Activated CD4-positive, alpha-beta T cell treated with anti-CD3 and anti-CD28 coated beads, Interleukin-2, amount 50 U/mL, for 16 hours (primary cell): ENCODE measurements around the gene CCDC167.
"Not testable (repeated sequence)": the region's sequence is repeated elsewhere in the genome, so short reads cannot be mapped to it uniquely, and the experiment has no call there.

ENCODE experiments used
- DNase-seq: peaks from one replicate; pipeline ENCODE4 v3.0.0-alpha.2; 2020

Gene CCDC167

DNA sequence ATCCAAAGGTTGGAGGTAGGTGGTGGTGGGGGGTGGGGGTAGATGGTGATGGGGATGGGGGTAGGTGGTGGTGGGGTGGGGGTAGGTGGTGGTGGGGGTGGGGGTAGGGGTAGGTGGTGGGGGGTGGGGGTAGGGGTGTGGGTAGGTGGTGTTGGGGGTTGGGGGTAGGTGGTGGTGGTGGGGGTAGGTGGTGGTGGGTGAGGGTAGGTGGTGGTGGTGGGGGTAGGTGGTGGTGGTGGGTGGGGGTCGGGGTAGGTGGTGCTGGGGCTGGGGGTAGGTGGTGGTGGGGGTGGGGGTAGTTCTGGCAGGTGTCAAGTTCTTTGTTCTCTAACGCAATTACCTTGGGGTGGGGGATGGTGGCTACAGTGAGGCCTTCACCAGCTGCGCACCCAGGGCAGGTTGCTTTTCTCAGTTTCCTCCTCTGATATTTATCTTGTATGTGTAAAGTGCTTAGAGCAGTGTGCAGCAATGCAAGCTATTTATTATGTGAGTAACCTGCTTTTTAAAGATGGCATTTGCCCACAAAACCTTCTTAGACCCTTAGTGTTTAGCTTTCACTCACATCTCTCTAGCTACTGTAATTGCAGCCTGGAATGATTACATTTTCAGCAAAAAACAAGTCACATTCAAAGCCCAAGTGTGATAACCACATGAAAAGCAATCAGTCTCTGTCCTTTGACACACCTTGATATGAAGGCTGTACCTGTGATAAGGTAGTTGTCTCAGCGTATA lies 8.2 kb upstream of the CCDC167 start:
- peak; percentile 32 for DNase-seq

DNA sequence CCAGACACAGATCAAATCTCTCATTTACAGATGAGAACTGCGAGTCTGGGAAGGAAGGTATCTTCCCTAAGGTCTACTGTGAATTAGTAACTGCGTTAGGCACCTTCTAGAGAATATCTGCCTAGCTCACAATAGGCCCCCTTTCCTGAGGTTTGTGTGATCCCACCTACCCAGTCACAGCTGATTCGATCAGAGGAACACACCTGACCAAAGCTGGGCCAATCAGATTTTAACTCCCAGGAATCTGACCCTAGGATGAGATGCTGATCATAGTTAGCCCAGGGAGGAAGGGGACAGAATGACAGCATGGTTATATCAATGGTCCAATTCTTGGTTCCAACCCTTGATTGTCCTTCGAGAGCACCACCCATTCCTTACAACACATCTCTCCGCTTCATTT lies 7.4 kb upstream of the CCDC167 start:
- DNase-seq: no peak

DNA sequence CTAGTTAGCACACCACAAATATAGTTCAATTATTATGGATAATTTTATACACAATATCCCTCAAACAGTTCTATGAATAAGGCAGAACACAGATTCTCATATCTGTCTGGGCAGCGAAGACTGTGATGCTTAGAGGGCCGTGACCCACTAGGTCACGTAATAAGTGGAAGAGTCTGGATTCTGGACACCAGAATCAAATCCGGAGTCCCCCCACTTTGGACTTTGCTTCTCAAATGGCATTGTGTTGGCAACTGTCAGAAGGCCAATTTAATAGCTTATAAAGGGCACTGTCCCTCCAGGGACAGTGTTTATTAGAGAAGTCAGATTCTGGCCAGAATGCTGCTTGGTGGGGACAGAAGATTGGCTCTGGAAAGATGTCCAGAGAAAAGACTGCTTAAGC lies 6.8 kb upstream of the CCDC167 start:
- DNase-seq: no peak

DNA sequence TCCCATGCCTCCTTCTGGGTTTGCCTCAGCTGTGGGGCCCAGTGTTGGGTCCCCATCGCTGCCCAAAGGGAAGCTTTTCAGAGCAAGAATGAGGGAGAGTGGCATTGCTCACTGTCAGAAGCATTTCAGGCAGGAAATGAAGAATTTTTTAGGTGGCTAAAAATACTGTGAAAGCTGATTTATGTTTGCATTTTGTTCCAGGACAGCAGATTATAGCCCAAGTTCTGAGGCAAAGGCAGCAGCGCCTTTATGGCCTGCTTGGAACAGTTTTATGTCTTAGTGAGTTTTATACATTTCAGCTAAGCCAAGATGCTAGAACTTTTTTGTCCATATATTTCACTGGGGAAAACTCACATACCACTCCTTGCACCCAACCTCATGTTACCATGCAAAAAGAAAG lies 4.3 kb upstream of the CCDC167 start:
- no peak for DNase-seq

DNA sequence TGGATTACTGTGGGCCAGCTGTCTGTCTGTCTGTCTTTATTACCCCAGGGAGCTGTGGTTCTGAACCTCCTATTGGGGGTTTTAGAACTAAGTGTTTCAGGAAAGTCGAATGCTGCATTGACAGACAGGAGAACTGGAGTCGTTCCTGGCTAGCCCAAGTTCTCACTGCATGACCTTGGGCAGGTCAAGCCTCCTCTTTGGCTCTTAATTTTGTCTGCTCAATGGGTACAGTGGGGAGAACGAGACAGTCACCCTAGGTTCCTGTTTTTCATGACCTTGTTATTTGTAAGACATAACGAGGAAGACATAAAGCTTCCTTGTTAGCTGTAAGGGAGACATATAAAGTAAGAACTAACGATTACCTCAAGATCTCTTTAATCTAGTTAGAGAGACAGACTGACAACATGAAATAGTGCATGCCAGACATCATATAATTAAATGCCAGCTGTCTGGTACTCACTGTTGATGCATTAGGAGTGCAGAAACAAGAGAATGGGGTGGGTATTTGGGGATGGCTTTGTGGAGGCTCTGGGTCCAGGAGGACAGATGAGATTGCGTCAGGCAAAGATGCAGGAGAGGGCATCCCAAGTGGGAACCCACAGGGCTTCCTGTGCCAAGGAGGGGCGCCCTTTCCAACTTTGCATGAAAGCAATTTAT lies 3.7 kb upstream of the CCDC167 start:
- no peak for DNase-seq

DNA sequence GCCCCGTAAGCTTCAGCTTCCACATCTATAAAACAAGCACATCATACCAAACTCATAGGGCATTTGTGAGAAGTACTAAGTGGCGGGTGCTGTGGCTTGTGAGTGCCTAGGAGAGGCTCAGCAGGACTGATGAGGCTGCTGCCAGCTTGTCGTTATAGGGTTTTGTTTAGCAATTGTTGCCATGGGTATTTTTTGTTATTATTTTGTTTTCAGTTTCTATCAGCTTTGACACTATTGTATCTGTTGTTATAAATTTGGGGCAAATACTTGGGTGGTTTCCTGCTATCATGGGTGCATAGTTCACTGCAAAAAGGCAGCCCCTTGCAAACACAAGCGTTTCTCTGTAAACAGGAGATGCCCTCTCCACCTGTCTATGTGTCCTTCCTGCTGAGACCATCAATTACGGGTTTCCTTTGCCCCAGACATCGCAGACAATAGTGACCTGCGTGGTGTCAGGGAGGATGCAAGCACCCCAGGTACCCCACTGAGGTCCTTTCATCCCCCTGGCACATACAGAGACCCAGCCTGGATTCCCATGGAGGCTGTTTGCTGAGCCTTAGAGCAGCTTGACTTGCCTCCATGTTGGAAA lies 3.1 kb upstream of the CCDC167 start:
- DNase-seq: peak; percentile 63

DNA sequence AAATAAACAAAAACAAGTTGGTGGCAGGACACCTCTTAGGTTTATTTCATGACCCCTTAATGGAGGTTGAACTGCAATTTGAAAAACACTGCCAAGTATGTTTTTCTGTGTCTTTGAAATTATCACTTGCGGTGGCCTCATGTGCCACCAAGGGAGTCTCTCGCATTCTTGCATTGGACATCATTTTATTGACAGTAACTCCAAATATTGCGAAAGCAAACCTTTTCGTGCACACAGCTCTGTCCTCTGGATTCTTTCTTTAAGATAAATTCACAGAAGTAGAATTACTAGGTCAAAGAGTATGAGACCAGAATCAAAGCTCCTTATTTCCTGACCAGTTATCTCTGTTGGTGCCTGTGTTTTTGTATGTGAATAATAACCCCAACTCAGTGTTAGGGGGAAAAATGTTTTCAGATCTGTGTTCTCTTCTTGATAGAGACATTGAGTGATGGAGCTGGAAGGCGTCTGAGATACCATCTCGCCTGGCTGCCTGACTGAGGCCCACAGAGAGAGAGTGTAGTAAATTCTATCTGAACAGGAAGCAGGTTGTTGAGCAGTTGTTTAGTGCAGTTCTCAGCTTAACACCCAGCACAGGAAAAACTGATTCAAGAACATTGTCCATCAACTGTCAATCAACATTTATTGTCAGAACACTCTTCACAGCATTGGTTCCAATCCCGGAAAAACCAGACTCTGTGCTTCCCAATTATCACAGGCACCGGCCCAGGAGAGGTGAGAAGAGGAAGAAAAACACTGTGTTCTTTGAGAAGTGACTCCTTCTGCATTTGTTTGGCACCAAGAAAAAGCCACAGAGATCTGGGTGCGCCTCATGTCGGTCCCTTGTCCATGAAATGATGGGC lies 2.2 kb upstream of the CCDC167 start:
- DNase-seq: peak; percentile 47

DNA sequence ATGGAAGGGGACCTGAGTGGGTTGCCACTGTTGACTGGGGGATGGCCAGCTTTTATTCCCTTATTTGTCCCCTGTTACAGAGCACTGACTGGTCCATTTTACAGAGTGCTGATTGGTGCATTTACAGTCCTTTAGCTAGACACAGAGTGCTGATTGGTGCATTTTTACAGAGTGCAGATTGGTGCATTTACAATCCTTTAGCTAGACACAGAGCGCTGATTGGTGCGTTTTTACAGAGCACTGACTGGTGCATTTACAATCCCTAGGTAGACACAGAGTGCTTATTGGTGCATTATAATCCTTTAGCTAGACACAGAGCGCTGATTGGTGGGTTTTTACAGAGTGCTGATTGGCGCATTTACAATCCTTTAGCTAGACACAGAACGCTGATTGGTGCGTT lies 1.2 kb upstream of the CCDC167 start:
- DNase-seq: not testable (repeated sequence)

DNA sequence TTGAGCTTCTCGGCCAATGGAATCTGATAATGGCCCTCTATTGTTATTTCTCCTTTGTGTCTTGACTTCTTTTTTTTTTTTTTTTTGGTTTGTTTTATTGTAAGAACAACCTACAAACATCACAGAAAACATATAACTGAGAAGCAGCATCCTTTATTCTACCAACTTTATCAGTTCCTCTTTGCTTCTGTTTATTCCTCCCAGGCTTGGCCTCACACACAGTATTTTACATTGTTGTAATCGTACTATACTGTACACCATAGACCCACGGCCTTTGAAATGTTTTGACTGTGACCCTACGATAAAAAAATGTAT lies 558 bp upstream of the CCDC167 start:
- no peak for DNase-seq

DNA sequence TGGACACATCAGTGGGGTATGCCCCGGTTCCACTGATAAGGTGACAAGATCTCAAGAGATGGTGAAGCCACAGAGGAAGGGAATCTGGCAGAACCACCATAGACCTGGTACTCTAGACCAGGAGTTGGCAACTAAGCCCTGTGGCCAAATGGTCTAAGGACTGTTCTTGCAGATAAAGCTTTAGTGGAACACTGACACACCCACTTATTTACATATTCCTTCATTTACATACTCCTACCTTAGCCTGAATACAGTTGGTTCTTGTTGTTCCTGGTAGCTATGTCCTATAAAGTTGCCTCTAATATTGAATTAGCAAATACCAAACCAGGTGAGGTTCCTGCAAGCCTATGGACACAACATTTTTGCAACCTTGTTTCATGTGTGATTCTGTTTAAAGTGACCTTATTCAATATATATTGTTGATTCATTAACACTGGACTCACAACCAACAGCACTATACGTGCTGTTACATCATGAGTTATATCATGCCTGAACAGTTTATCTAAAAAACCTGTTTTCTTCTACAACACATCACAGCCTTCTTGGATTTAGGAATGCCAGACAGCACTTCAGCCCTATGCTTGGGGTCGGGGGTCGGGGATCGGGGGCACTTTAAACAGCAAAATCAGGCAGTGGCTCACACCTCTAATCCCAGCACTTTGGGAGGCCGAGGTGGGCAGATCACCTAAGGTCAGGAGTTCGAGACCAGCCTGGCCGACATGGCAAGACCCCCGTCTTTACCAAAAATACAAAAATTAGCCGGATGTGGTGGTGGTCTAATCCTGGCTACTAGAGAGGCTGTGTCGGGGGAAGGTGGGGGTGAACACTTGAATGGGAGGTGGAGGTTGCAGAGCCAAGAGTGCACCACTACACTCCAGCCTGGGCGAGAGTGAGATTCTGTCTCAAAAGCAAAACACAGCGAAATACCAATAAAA lies 2.5 kb downstream of the CCDC167 start:
- no peak for DNase-seq

DNA sequence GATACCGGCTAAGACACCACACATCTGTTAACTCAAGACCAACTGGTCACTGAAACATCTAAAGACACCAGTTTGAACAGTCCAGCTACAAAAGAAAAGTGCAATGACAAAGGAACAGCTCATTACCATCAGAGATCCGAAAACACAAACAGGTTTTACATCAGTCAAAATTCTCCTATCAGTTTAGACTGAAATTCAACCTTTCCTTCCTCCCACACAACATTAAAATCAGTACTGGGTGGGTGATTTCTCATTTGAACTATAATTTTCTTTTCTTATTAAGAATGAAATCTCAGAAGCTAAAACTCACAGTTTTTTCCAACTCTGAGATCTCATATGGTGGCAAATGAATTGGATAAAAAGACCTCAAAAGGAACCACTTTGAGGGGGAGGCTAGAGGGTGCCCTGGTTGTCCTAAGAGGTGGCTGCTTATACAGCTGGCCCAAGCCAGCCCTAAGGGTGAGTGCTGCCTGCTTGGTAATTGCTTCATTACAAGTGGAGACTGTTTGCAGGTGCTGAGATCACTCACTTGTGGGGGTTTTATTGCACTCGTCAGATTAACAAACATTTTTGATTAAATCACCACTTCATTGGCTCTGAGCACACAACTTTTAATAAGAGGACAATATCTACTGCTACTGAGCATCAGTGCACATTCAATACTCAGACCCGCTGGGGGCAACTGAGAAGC lies 4.3 kb downstream of the CCDC167 start:
- DNase-seq: peak; percentile 62

DNA sequence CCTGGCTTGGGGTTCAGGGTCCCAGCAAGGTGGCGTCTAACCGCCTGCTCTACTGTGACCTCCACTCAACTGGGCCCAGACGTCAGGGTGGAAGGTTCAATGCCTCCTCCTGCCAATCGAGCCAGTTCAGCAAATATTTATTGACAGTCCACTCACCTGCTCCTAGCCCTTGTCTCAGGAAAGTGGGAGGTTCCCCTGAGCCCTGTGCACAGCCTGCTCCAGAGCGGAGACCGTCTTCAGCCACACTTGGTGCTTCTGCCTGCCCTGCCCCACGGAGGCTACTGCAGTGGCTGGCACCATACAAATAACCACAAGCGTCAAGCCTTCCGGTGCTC lies 6.1 kb downstream of the CCDC167 start:
- DNase-seq: no peak

DNA sequence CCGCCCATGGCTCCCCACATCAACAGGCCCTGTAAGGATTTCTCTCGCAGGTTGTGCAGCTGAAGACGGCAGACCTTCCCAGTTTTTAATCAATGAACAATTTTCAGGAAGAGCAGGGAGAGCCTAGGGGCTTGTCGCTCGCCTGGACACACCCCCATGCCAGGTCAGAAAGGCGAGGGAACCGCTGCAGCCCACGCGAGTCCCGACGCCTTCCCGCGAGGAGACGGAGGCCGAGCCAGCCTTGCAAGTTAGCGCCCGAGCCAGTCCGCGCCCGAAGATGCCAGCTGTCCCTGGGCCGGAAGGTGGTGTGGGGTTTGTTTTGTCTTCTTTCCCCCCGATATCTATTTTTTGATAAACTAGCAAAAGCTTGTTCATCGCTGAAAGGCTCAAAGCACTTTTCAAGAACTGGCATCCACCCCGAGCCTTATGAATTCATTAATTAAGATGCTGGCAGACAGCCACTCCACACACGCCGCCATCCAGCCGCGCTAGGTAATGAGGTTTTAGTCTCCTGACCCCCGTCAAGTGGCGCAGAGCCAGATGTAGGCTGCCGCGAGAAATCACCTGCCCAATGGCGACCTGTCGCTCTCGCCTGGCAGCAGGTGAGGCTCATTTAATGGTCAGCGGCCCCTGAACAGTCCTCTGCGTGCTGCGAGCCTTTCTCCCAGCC lies 6.6 kb downstream of the CCDC167 start:
- no peak for DNase-seq

DNA sequence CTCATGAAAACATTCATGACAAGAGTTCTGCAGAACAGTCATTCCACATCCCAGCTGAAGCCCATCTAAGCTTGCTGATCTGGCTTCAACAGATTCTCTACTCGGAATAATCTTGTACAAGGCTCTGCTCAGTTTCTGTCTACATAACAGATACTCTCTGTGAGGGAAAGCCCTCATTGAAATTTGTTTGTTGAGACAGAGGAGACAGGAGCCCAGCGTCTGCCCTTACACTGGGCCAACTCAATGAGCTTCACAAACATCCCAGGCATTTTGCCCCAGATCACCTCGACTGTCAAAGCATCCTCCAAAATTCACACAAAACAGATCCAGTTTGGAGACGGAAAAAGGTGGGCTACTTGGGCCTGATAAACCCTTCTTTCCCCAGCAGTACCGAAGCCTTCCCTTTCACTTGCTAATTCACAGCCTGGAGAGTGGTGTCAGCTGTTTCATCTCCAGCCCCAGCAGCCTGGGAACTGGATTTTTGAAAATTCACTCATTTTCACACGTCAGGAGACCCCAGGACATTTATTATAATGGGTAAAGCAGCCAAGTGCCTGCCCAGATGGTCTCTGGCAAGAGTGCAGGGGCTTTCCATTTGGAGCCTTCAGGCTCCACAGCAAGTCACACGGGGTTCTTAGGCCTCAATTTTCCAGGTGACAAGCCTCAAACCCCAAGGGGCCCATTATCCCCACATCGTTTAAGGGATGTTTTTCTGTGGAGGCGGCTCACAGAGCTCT lies 7.3 kb downstream of the CCDC167 start:
- no peak for DNase-seq

DNA sequence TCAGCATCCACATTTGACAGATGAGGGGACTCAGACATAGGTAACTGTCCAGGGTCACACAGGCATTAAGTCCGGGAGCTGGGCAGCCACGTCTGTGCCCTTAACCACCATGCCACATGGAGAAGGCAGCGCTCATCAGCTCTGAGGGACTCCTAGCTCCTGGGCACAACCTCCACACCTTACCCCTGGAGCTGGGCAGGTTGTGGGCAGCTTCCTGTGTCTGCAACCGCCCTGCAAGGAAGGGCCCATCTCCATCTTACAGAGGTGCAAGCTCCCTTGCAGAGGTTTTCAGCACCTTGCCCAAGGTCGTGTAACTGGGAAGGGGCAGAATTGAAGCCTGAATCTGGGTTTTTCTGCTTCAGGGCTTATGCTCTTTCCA lies 7.9 kb downstream of the CCDC167 start:
- DNase-seq: no peak

DNA sequence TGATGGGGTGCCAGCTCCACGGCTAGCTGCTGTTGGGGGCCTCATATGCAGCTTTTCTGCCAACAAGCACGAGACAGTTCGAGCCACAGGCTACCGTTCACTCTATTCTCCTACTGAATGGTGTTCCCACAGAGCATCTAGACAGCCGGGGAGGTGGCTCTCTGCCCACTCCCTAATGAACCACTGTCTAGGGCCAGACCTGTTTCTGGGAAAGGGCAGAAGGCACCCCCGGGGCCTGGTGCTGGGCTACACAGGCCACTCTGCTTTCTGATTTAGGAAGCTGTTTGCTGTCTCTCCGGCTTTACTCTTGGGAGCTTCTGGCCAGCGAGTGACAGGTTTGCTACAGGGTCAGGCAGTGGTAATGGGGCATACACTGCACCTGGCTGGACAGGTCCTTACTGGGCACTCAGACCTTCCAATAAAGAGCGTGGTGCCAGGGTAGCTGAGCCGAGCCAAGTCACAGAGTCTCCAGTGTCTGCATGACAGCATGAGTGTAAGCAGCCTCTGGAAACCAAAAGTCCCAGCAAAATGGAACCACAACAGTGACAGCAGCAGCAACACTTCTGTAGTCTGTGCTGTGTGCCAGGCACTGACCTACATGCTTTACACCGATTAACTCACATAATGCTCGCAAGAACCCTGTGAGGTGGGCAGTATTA lies 8.4 kb downstream of the CCDC167 start:
- DNase-seq: no peak

DNA sequence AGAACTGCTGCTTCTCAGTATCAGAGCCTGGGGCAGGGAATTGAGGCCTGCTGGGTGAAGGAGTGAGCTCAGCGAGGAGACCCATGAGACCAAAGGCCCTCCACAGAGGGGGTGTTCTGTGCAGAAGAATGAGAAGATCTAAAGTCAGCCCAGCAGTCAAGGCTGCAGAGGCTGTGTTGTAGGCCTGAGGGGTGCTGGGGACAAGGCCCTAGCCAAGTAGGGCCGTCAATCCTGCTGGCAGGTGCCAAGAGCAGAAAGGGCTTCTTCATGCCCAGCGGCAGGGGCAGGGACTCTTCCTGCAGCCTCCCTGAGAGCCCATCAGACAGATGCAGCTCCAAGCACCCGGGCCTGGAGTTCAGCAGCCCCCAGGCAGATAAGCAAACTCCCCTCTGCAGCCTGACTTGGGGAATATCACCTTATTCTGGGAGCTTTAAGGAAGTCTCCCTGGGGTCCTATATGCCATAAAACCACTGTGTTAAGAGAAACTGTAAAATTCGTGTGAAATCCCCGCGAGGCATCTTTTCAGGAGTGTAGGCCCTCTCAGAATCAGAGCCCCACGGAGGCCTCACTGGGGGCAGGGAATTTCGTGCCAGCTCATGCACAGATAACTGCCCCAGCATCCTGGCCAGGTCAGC lies 9.0 kb downstream of the CCDC167 start:
- DNase-seq: no peak

DNA sequence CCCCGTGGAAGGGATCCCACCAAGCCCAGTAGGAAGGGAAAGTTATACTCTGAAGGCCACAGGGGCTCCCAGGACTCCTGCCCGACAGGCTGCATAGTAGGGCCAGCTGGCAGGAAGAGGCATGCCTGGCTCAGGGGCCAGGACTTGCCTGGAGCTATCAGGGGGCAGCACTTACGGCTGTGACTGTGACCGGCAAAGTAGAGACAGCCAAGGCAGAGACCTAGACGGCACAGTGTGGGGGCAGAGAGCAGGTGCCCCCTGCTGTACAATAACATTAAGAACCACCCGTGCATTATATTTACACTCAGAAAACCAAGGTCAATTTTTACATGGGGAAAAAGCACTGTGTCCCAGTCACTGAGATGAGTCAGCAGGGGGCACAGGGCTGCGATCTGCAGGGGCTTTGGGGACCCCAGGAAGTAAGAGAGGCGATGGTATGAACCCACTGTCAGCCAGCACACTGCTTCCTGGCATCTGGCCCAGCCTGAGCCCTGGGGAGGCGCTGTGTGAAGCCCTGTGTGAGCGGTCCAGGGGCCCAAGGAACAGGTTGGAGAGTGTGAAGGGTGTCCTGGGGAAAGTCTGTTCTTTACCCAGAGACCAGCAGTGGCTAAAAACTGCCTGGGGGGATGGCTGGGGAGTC lies 9.9 kb downstream of the CCDC167 start:
- no peak for DNase-seq

DNA sequence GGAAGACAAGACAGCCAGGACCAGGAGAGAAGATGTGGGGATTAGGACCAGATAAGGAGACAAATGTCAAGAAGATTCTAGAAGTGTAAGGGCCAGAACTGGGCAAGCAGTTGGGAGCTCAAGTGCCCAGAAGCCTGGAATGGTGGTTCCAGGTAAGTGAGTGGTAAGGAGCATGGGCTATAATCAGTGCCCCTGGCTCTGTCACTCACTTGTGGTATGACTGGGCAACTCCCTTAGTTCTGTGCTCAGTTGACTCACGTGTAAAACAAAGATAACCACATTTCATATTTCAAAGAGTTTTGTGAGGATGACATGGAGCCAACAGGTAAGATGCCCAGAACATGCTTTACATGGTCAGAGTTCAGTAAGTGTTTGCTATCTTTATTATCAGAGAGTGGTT lies 11.2 kb downstream of the CCDC167 start:
- peak; percentile 39 for DNase-seq
